Measurements from ENCODE around the gene TXNDC5. TPM values are rescaled to one million over a fixed set of nuclear protein-coding genes. Genes with fewer than 3 reads are reported as not detected.

The TXNDC5 gene
- total RNA-seq, 1 experiment from 2014 or later: 162 TPM

DNA sequence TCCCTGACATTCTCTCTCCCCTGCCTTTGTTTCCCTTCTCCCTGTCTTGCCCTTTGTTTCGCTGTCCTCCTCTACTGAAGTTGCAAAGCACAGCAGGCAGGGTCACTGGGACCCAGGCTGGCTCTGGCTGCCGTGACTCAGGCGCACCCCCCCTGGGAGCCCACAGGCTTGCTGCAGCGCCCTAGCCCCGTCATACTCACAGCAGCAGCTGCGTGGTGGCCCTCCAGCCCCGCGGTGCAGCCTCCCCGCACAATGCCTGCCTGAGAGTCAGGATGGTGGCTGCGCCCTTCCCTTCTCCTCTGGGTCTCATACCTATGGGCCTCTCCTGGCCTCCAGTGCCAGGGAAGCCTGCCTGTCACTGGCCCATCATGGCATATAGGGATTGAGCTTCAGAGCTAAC, 41.7 kb downstream of the TXNDC5 start:
- H3K36me3 ChIP-seq (ENCODE audit: control insufficient read depth in 1 of 2, insufficient read depth in 2 of 2, low read length in 2 of 2): no peaks in the 10 kb centered on the region
- H3K4me1 ChIP-seq (ENCODE audit: control insufficient read depth in 1 of 2, insufficient read depth in 2 of 2, low read length in 2 of 2): no peaks in the 10 kb centered on the region
- CTCF ChIA-PET: interaction anchor here (0.7 kb wide), 1 partner anchor 146 kb away, joined by 3 read pairs; no protein-coding TSS in a partner anchor
- intact Hi-C loops (cut with micrococcal nuclease): no loop called here
- RAD21 ChIA-PET (ENCODE audit: low non-redundant PET in 1 of 2, low total read pairs in 2 of 2, uncharacterized antibody in 2 of 2, unreplicated experiment in 2 of 2): no interaction called here
- no TSS peak for BruUV-seq (replicated peaks)
- peaks cover 0 to 4% of the 10 kb centered on the region in 2 experiments; a peak in 1 of 4 replicates for H3K9me3 ChIP-seq (ENCODE audit: control insufficient read depth in 1 of 2, insufficient read depth in 1 of 2, low read depth in 1 of 2, low read length in 2 of 2)
- H3K27me3 ChIP-seq (ENCODE audit: insufficient read depth, low read length): no peaks in the 10 kb centered on the region
- H4K20me1 ChIP-seq (ENCODE audit: insufficient read depth): no peaks in the 10 kb centered on the region
- no peak overlapping the region for H3K4me2 ChIP-seq (ENCODE audit: low read length)
- TF ChIP-seq SP1 (IDR thresholded peaks at IDR 0.05; ENCODE audit: low read depth) (no peak), TCF7L2 (IDR thresholded peaks at IDR 0.05; ENCODE audit: borderline replicate concordance, extremely low read depth, insufficient read depth, insufficient read length) (no peak), ATF3 (IDR thresholded peaks at IDR 0.05) (no peak), CEBPB (IDR thresholded peaks at IDR 0.05; ENCODE audit: low read depth) (no peak), CBX3 (IDR thresholded peaks at IDR 0.05; ENCODE audit: low read depth) (no peak)
- H3K9ac ChIP-seq (ENCODE audit: low read length): no peak overlapping the region
- ATAC-seq (no peak), DNase-seq (ENCODE audit: low read depth, low spot score) (no peak)
- H3K4me3 ChIP-seq (replicated peaks in 1 of 2; ENCODE audit: low read depth in 1 of 2, low read length in 2 of 2): no peak overlapping the region
- POLR2A ChIA-PET: no interaction called here
- no peaks in the 10 kb centered on the region for H3K79me2 ChIP-seq (ENCODE audit: insufficient read depth, low read length)
- H2AFZ ChIP-seq (ENCODE audit: low read depth, low read length, poor library complexity, severe bottlenecking): no peak overlapping the region
- no peak overlapping the region for H3K27ac ChIP-seq (ENCODE audit: low read depth, low read length)
- H3K9me2 ChIP-seq (ENCODE audit: insufficient read depth): no peaks in the 10 kb centered on the region

- Histone ChIP-seq H3K4me2 (ENCODE audit: low read length) (no peak overlapping the region), H3K9ac (ENCODE audit: low read length) (no peak overlapping the region), H3K27me3 (ENCODE audit: insufficient read depth, low read length) (no peaks in the 10 kb centered on the region), H3K36me3 (ENCODE audit: control insufficient read depth in 1 of 2, insufficient read depth in 2 of 2, low read length in 2 of 2) (no peaks in the 10 kb centered on the region), H3K9me2 (ENCODE audit: insufficient read depth) (no peaks in the 10 kb centered on the region), H2AFZ (ENCODE audit: low read depth, low read length, poor library complexity, severe bottlenecking) (no peak overlapping the region), H3K9me3 (ENCODE audit: control insufficient read depth in 1 of 2, insufficient read depth in 1 of 2, low read depth in 1 of 2, low read length in 2 of 2) (no peaks in the 10 kb centered on the region), H3K79me2 (ENCODE audit: insufficient read depth, low read length) (no peaks in the 10 kb centered on the region), H3K4me3 (replicated peaks in 1 of 2; ENCODE audit: low read depth in 1 of 2, low read length in 2 of 2) (no peak overlapping the region), H4K20me1 (ENCODE audit: insufficient read depth) (no peaks in the 10 kb centered on the region), H3K27ac (ENCODE audit: low read depth, low read length) (no peak overlapping the region), H3K4me1 (ENCODE audit: control insufficient read depth in 1 of 2, insufficient read depth in 2 of 2, low read length in 2 of 2) (no peaks in the 10 kb centered on the region)
- no peak for DNase-seq (ENCODE audit: low read depth, low spot score)
- ChIA-PET CTCF (no interaction called here), RAD21 (ENCODE audit: low non-redundant PET in 1 of 2, low total read pairs in 2 of 2, uncharacterized antibody in 2 of 2, unreplicated experiment in 2 of 2) (no interaction called here), POLR2A (no interaction called here)
- BruUV-seq (replicated peaks): no TSS peak
- ATAC-seq: no peak
- intact Hi-C loops (cut with micrococcal nuclease): no loop called here
- TF ChIP-seq EZH2 (IDR thresholded peaks at IDR 0.05) (no peak), ATF3 (IDR thresholded peaks at IDR 0.05) (no peak), SIN3A (IDR thresholded peaks at IDR 0.05; ENCODE audit: low read depth) (no peak), JUND (IDR thresholded peaks at IDR 0.05) (no peak), SP1 (IDR thresholded peaks at IDR 0.05; ENCODE audit: low read depth) (no peak), EGR1 (IDR thresholded peaks at IDR 0.05; ENCODE audit: low read depth) (no peak), CTCF (IDR thresholded peaks at IDR 0.05 in 2 of 3, conservative IDR thresholded peaks at IDR 0.05 in 1 of 3; ENCODE audit: borderline replicate concordance in 1 of 3, insufficient read depth in 1 of 3, low read depth in 2 of 3, low read length in 2 of 3) (no peak), EZH2phosphoT487 (IDR thresholded peaks at IDR 0.05; ENCODE audit: borderline replicate concordance) (no peak), ZNF274 (IDR thresholded peaks at IDR 0.05; ENCODE audit: low read depth, low read length) (no peak), YY1 (IDR thresholded peaks at IDR 0.05; ENCODE audit: extremely low read depth, insufficient replicate concordance, low read depth, low read length) (no peak), REST (IDR thresholded peaks at IDR 0.05; ENCODE audit: low read depth) (no peak), SRF (IDR thresholded peaks at IDR 0.05; ENCODE audit: low read depth) (no peak), CEBPB (IDR thresholded peaks at IDR 0.05; ENCODE audit: low read depth) (no peak), POLR2A (IDR thresholded peaks at IDR 0.05; ENCODE audit: borderline replicate concordance, extremely low read depth, insufficient read depth, insufficient read length) (no peak), TCF7L2 (IDR thresholded peaks at IDR 0.05; ENCODE audit: borderline replicate concordance, extremely low read depth, insufficient read depth, insufficient read length) (no peak)
Observed at GRCh38 chr6:7866526-7866925, 44.1 kb downstream of the TXNDC5 start.
